ENCODE results near the gene RBM46. TPM values are rescaled to one million over a fixed set of nuclear protein-coding genes. Genes with fewer than 3 reads are reported as not detected.

RBM46 gene
- total and polyA plus RNA-seq, 2 experiments from 2014 or later = 0.33 to 0.75 TPM

DNA sequence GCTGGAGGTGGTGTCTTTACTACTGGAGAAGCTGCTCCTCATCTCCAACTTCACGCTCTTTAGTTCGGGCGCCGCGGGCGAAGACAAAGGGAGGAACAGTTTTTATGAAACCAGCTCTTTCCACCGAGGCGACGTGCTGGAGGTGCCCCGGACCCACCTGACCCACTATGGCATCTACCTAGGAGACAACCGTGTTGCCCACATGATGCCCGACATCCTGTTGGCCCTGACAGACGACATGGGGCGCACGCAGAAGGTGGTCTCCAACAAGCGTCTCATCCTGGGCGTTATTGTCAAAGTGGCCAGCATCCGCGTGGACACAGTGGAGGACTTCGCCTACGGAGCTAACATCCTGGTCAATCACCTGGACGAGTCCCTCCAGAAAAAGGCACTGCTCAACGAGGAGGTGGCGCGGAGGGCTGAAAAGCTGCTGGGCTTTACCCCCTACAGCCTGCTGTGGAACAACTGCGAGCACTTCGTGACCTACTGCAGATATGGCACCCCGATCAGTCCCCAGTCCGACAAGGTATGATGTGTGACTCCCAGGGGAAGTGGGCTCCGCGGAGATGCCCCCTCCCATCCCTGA, 36.6 kb upstream of the RBM46 start:
- H3K27ac ChIP-seq = no peak overlapping the region
- peak overlapping the region; percentile 54 for H3K4me3 ChIP-seq
- no peaks in the 10 kb centered on the region for H3K9me3 ChIP-seq (ENCODE audit: low read depth)
- DNase-seq (ENCODE audit: low read depth in 1 of 2, low spot score in 1 of 2) = no peak
- no peaks in the 10 kb centered on the region for H3K36me3 ChIP-seq
- TF ChIP-seq, protein P1, sequence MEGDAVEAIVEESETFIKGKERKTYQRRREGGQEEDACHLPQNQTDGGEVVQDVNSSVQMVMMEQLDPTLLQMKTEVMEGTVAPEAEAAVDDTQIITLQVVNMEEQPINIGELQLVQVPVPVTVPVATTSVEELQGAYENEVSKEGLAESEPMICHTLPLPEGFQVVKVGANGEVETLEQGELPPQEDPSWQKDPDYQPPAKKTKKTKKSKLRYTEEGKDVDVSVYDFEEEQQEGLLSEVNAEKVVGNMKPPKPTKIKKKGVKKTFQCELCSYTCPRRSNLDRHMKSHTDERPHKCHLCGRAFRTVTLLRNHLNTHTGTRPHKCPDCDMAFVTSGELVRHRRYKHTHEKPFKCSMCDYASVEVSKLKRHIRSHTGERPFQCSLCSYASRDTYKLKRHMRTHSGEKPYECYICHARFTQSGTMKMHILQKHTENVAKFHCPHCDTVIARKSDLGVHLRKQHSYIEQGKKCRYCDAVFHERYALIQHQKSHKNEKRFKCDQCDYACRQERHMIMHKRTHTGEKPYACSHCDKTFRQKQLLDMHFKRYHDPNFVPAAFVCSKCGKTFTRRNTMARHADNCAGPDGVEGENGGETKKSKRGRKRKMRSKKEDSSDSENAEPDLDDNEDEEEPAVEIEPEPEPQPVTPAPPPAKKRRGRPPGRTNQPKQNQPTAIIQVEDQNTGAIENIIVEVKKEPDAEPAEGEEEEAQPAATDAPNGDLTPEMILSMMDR (IDR thresholded peaks at IDR 0.05; ENCODE audit: low read depth, low read length) = no peak
- peaks cover 8% of the 10 kb centered on the region for H3K4me1 ChIP-seq (ENCODE audit: low read depth)
- H3K27me3 ChIP-seq = peaks cover 64% of the 10 kb centered on the region

DNA sequence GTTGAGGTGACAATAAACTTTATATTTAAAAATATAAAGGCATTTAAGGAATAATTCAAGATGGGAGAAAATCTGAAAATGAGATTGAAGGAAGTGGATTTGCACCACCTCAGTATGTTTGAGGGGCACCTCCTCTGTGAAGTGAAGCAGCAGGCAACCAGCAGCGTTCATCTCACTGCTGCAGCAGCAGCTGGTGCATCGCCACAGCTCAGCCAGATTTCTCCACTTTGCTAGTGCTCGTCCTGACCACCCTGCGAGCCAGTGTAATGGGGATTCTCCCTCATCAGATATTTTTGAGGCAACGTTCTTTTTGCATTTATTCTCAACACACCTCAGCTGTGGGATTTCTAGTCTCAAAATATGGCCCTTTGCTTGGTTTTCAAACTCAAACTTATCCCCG, 23.4 kb upstream of the RBM46 start:
- H3K27me3 ChIP-seq = no peaks in the 10 kb centered on the region
- H3K36me3 ChIP-seq = no peaks in the 10 kb centered on the region
- no peak overlapping the region for H3K27ac ChIP-seq
- H3K4me3 ChIP-seq = no peak overlapping the region
- no peaks in the 10 kb centered on the region for H3K9me3 ChIP-seq (ENCODE audit: low read depth)
- no peaks in the 10 kb centered on the region for H3K4me1 ChIP-seq (ENCODE audit: low read depth)
- no peak for DNase-seq (ENCODE audit: low read depth in 1 of 2, low spot score in 1 of 2)
- TF ChIP-seq, protein P1 (IDR thresholded peaks at IDR 0.05; ENCODE audit: low read depth, low read length) = no peak

DNA sequence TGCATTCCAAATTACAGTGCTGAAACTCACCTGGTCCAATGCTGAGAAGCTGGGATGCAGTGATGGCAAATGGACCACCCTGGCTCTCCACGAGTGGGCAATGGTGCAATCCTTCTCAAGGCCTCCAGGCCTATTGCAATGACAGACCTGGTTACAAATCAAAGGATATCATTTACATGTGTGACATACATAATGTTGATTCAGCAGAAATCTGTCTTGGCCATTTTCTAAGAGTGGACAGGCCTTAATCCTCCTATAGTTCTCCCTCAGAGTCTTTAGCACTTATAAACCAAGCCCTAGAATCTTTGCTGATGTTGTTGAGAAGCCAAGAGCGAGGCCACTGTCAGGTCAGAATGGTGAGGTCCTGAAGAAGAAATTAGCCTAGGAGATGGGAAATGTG, 20.2 kb upstream of the RBM46 start:
- no peak for DNase-seq (ENCODE audit: low read depth in 1 of 2, low spot score in 1 of 2)
- H3K27ac ChIP-seq = no peak overlapping the region
- no peaks in the 10 kb centered on the region for H3K4me1 ChIP-seq (ENCODE audit: low read depth)
- no peaks in the 10 kb centered on the region for H3K27me3 ChIP-seq
- TF ChIP-seq, protein P1 (IDR thresholded peaks at IDR 0.05; ENCODE audit: low read depth, low read length) = no peak
- H3K9me3 ChIP-seq (ENCODE audit: low read depth) = no peaks in the 10 kb centered on the region
- no peak overlapping the region for H3K4me3 ChIP-seq
- no peaks in the 10 kb centered on the region for H3K36me3 ChIP-seq

DNA sequence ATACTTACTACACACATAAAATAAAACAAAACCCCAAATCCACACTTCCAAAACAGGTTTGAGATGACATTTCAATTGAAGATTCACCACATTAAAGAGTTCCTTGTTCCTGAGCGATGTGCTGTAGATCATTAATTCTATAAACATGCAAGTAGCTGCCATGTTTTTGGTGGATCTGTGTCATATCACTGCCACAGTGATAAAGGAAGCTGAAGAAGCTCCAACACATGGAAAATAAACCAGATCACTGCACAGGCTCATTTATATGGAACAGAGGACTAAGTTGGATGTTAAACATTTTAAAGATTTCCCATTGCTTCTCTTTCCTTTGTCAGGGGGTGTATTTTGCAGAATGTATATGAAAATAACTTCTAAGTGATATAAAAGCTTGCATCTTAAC, 2.8 kb upstream of the RBM46 start:
- no peak overlapping the region for H3K27ac ChIP-seq
- H3K36me3 ChIP-seq = no peaks in the 10 kb centered on the region
- no peak for DNase-seq (ENCODE audit: low read depth in 1 of 2, low spot score in 1 of 2)
- no peaks in the 10 kb centered on the region for H3K27me3 ChIP-seq
- H3K4me1 ChIP-seq (ENCODE audit: low read depth) = peaks cover 5% of the 10 kb centered on the region
- TF ChIP-seq, protein P1 (IDR thresholded peaks at IDR 0.05; ENCODE audit: low read depth, low read length) = no peak
- H3K4me3 ChIP-seq = no peak overlapping the region
- no peaks in the 10 kb centered on the region for H3K9me3 ChIP-seq (ENCODE audit: low read depth)

DNA sequence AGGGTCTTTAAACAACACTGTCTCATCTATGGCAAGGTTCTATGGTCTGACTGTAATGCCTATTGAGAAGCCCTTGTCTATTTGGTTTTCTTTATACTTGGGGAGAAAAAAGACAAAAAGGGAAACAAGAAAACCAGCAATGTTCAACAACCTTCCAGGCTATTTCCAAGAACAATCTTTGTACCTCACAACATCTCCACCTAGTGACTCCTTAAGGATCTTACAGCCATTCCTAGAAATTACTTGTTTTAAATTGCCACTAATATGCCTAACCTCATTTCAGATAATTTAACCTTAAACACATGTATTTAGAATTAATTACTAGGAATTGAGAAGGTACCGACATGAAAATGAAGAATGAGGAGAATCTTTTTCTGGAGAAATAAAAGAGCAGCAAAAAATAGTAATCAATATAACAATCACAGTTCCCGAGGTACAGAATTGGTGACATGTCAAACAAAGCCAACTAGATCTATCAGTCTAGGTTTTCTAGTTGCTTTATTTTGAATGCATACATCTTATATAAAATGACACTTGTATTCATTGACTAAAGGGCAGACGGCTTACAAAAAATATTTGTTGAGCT, 1.6 kb upstream of the RBM46 start:
- DNase-seq (ENCODE audit: low read depth in 1 of 2, low spot score in 1 of 2) = peak; percentile 52 to 57
- H3K36me3 ChIP-seq = no peaks in the 10 kb centered on the region
- H3K9me3 ChIP-seq (ENCODE audit: low read depth) = no peaks in the 10 kb centered on the region
- peaks cover 5% of the 10 kb centered on the region for H3K4me1 ChIP-seq (ENCODE audit: low read depth)
- H3K4me3 ChIP-seq = no peak overlapping the region
- no peak overlapping the region for H3K27ac ChIP-seq
- no peaks in the 10 kb centered on the region for H3K27me3 ChIP-seq
- TF ChIP-seq, protein P1 (IDR thresholded peaks at IDR 0.05; ENCODE audit: low read depth, low read length) = peak; percentile 69

Data from cardiac muscle cell (in vitro differentiated cells and primary cell).